Astrocyte (in vitro differentiated cells and primary cell): ENCODE data around the gene ALDH6A1.

Source experiments
- EZH2 ChIP-seq: IDR thresholded peaks from 2 replicates; pipeline ENCODE4 v1.6.1; 2012; ENCODE audit warnings: mild to moderate bottlenecking, low read length, inconsistent platforms; ENCODE audit not compliant: insufficient read depth
- TF ChIP-seq, protein P1 (sequence below): IDR thresholded peaks from 2 replicates; pipeline ENCODE4 v1.5.1; 2011; ENCODE audit warnings: low read depth, mild to moderate bottlenecking, inconsistent platforms, low read length, moderate library complexity; ENCODE audit not compliant: insufficient read depth

DNA sequence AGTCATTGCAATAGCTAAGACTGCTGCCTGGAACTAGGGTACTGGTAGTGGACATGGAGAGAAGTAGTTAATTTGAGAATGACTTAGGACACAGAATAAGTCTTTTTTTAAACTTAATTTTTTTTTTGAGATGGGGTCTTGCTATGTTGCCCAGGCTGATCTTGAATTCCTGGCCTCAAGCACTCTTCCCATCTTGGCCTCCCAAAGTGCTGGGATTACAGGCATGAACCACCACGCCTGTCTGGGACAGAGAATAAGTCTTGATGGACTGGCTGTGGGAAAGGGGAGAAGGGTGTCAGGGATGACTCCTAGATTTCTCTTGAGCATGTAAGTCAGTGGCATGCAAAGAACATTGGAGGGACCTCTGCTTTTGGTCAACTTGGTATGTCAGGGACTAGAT lies 43.4 kb upstream of the ALDH6A1 start:
- TF ChIP-seq, protein P1, sequence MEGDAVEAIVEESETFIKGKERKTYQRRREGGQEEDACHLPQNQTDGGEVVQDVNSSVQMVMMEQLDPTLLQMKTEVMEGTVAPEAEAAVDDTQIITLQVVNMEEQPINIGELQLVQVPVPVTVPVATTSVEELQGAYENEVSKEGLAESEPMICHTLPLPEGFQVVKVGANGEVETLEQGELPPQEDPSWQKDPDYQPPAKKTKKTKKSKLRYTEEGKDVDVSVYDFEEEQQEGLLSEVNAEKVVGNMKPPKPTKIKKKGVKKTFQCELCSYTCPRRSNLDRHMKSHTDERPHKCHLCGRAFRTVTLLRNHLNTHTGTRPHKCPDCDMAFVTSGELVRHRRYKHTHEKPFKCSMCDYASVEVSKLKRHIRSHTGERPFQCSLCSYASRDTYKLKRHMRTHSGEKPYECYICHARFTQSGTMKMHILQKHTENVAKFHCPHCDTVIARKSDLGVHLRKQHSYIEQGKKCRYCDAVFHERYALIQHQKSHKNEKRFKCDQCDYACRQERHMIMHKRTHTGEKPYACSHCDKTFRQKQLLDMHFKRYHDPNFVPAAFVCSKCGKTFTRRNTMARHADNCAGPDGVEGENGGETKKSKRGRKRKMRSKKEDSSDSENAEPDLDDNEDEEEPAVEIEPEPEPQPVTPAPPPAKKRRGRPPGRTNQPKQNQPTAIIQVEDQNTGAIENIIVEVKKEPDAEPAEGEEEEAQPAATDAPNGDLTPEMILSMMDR: no peak
- no peak for TF ChIP-seq EZH2
